ENCODE results near the gene MSI2.

DNA sequence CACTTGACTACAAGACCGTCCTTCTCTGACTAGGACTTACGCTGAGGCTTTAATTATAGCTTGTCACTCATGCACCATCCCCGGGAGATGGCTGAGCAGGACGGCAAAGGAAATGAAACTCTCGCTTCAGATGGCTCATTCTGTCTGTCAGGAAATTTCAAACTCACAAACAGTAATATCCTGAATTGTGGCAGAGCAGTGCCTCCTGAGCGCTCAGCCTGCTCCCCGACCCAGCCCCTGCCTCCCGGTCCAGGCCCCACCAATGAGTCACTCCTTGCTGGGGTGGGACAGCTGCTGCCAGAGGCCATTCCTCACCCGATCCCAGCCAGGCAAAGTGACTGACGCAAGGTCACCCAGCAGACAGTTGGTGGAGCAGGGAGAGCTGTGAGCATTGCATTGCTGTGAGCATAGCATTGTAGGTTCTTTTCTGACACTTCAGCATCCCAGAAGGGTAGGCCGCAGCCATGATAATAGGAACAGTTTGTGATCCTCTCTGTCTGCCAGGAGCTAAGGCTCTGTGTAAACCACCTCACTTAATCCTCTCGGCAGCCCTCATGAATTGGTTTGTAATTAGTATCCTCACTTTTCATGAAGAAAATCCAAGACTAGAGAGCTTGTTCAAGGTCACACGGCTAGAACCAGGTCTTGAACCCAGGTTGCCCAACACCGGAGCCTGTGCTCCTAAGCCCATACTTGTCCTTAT, 467.9 kb downstream of the MSI2 start:
- TF ChIP-seq EZH2 (IDR thresholded peaks at IDR 0.05) (no peak), POLR2AphosphoS5 (IDR thresholded peaks at IDR 0.05; ENCODE audit: borderline replicate concordance, low read depth, low read length) (no peak), FOXP2 (optimal IDR thresholded peaks at IDR 0.05; ENCODE audit: control extremely low read depth, extremely low read length, insufficient read depth) (no peak)

Data from SK-N-MC (cell line).